ENCODE results near the gene R3HDM4.

Gene R3HDM4

DNA sequence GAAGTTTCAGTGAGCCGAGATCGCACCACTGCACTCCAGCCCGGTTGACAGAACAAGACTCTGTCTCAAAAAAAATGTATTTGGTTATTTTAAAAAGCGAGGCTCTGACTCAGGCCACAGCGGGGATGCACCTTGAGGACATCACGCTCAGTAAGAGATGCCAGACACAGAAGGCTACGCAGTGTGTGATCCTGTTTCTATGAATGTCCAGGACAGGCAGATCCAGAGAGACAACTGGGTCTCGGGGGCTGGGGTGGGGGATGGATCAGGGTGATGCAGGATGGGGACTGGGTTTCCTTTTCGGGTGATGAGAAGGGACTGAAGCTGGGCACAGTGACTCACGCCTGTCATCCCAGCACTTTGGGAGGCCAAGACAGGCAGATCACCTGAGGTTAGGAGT is 25.4 kb downstream of the R3HDM4 start:
- Histone ChIP-seq H3K36me3 (ENCODE audit: insufficient read depth, low read length) (peaks cover 2% of the 10 kb centered on the region; the same call in 1 of the 2 replicates), H3K9me2 (replicated peaks; ENCODE audit: low read depth, low read length) (no peaks in the 10 kb centered on the region), H3F3A (ENCODE audit: low read depth) (no peaks in the 10 kb centered on the region), H4K20me1 (ENCODE audit: insufficient read depth, low read length, poor library complexity, severe bottlenecking) (peaks cover 3% of the 10 kb centered on the region), H3K9me3 (ENCODE audit: insufficient read depth, low read depth, low read length) (no peaks in the 10 kb centered on the region), H3K4me1 (ENCODE audit: insufficient read depth, low read length, poor library complexity, severe bottlenecking) (no peaks in the 10 kb centered on the region), H3K4me2 (ENCODE audit: low read depth, low read length, poor library complexity, severe bottlenecking) (no peak overlapping the region), H3K4me3 (ENCODE audit: low read length, poor library complexity, severe bottlenecking) (no peak overlapping the region), H2AFZ (ENCODE audit: low read length) (no peak overlapping the region), H3K27me3 (ENCODE audit: insufficient read depth, low read length, poor library complexity, severe bottlenecking) (no peaks in the 10 kb centered on the region), H3K9ac (ENCODE audit: low read depth, low read length, poor library complexity, severe bottlenecking) (no peak overlapping the region), H3K79me2 (ENCODE audit: insufficient read depth, low read length) (peaks cover 14% of the 10 kb centered on the region; the same call in 1 of the 2 replicates)
- no peak for TF ChIP-seq EZH2phosphoT487 (IDR thresholded peaks at IDR 0.05; ENCODE audit: borderline replicate concordance)
- TF ChIP-seq, protein P1, sequence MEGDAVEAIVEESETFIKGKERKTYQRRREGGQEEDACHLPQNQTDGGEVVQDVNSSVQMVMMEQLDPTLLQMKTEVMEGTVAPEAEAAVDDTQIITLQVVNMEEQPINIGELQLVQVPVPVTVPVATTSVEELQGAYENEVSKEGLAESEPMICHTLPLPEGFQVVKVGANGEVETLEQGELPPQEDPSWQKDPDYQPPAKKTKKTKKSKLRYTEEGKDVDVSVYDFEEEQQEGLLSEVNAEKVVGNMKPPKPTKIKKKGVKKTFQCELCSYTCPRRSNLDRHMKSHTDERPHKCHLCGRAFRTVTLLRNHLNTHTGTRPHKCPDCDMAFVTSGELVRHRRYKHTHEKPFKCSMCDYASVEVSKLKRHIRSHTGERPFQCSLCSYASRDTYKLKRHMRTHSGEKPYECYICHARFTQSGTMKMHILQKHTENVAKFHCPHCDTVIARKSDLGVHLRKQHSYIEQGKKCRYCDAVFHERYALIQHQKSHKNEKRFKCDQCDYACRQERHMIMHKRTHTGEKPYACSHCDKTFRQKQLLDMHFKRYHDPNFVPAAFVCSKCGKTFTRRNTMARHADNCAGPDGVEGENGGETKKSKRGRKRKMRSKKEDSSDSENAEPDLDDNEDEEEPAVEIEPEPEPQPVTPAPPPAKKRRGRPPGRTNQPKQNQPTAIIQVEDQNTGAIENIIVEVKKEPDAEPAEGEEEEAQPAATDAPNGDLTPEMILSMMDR (conservative IDR thresholded peaks at IDR 0.05; ENCODE audit: low read length), result no peak

DNA sequence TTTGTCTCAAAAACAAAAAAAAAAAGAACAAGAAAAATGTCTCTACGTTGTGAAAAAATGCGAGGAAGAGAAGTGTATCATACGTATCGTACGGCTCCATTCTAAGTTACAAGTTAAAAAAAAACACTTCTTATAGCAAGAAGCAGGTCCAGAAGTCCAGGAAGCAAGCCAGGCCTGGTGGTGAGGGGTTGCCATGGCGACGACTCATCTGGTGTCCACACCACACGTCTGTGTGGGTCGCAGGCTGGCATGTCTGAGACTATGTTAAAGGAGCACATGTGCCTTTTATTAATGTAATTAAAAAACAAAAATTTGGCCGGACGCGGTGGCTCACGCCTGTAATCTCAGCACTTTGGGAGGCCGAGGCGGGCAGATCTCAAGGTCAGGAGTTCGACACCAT is 25.9 kb downstream of the R3HDM4 start:
- Histone ChIP-seq H3F3A (ENCODE audit: low read depth) (no peaks in the 10 kb centered on the region), H3K9me3 (ENCODE audit: insufficient read depth, low read depth, low read length) (no peaks in the 10 kb centered on the region), H3K9ac (ENCODE audit: low read depth, low read length, poor library complexity, severe bottlenecking) (no peak overlapping the region), H3K4me2 (ENCODE audit: low read depth, low read length, poor library complexity, severe bottlenecking) (no peak overlapping the region), H3K4me1 (ENCODE audit: insufficient read depth, low read length, poor library complexity, severe bottlenecking) (no peaks in the 10 kb centered on the region), H3K9me2 (replicated peaks; ENCODE audit: low read depth, low read length) (no peaks in the 10 kb centered on the region), H3K36me3 (ENCODE audit: insufficient read depth, low read length) (peaks cover 2% of the 10 kb centered on the region; the same call in 1 of the 2 replicates), H4K20me1 (ENCODE audit: insufficient read depth, low read length, poor library complexity, severe bottlenecking) (peaks cover under 1% of the 10 kb centered on the region), H3K4me3 (ENCODE audit: low read length, poor library complexity, severe bottlenecking) (no peak overlapping the region), H2AFZ (ENCODE audit: low read length) (no peak overlapping the region), H3K79me2 (ENCODE audit: insufficient read depth, low read length) (peaks cover 9% of the 10 kb centered on the region; the same call in 1 of the 2 replicates), H3K27me3 (ENCODE audit: insufficient read depth, low read length, poor library complexity, severe bottlenecking) (no peaks in the 10 kb centered on the region)
- TF ChIP-seq, protein P1 (conservative IDR thresholded peaks at IDR 0.05; ENCODE audit: low read length), result no peak
- TF ChIP-seq EZH2phosphoT487 (IDR thresholded peaks at IDR 0.05; ENCODE audit: borderline replicate concordance), result no peak

DNA sequence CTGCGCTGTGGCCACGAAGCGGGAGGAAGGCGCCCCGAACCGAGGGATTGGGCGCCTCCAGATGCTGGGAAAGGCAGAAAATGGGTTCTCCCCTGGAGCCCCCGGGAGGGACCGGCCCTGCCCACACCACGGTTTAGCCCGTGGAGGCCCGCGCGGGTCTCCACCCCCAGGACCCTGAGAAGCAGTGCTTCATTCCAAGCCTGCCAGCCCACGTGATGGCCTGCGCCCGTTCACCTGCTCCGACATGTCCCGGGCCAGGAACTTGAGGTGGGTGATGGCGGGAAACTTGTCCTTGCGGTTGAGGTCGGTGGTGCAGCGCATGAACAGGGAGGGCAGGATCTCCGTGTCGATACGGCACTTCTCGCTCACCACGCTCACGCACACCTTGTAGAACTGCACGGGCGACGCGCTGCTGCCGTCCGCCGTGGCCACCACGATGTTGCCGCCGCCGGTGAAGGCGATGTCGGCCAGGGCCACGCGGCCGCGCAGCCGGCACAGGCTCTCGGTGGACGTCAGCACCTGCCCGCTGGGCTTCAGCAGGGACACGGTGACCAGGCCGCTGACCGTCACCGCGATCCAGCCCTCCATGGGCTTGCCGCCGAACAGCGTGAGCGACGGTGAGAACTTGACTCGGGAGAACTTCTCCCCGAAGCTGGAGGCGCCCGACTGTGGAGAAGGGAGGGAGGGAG is 27.3 kb downstream of the R3HDM4 start:
- Histone ChIP-seq H3K36me3 (ENCODE audit: insufficient read depth, low read length) (peaks cover 2% of the 10 kb centered on the region; the same call in 1 of the 2 replicates), H3F3A (ENCODE audit: low read depth) (no peaks in the 10 kb centered on the region)

More for the DNA sequence above, 27.3 kb downstream of the R3HDM4 start:
- no peaks in the 10 kb centered on the region for H4K20me1 ChIP-seq (ENCODE audit: insufficient read depth, low read length, poor library complexity, severe bottlenecking)
- H2AFZ ChIP-seq (ENCODE audit: low read length), result no peak overlapping the region
- H3K4me1 ChIP-seq (ENCODE audit: insufficient read depth, low read length, poor library complexity, severe bottlenecking), result no peaks in the 10 kb centered on the region
- TF ChIP-seq, protein P1 (conservative IDR thresholded peaks at IDR 0.05; ENCODE audit: low read length), result no peak
- TF ChIP-seq EZH2phosphoT487 (IDR thresholded peaks at IDR 0.05; ENCODE audit: borderline replicate concordance), result no peak
- H3K9me3 ChIP-seq (ENCODE audit: insufficient read depth, low read depth, low read length), result no peaks in the 10 kb centered on the region
- H3K27me3 ChIP-seq (ENCODE audit: insufficient read depth, low read length, poor library complexity, severe bottlenecking), result no peaks in the 10 kb centered on the region
- H3K4me3 ChIP-seq (ENCODE audit: low read length, poor library complexity, severe bottlenecking), result no peak overlapping the region
- H3K9ac ChIP-seq (ENCODE audit: low read depth, low read length, poor library complexity, severe bottlenecking), result no peak overlapping the region
- no peaks in the 10 kb centered on the region for H3K9me2 ChIP-seq (replicated peaks; ENCODE audit: low read depth, low read length)
- H3K4me2 ChIP-seq (ENCODE audit: low read depth, low read length, poor library complexity, severe bottlenecking), result no peak overlapping the region
- no peaks in the 10 kb centered on the region for H3K79me2 ChIP-seq (ENCODE audit: insufficient read depth, low read length)

Measured in Loucy (cell line).